Testis (tissue), 3 donors: ENCODE data around the gene CCDC70. TPM values are rescaled to one million over a fixed set of nuclear protein-coding genes. Genes with fewer than 3 reads are reported as not detected.

Source experiments
- DNase-seq: peaks from one replicate; pipeline ENCODE4 v3.0.0-alpha.2; 2019
- H3K27ac ChIP-seq, 2 donors: fragments of 200-600 bp; sonication (generic); one replicate each; pipeline ENCODE4 v1.5.1; 2019
- H3K27me3 ChIP-seq: fragments of 200-600 bp; sonication (generic); one replicate; pipeline ENCODE4 v1.5.1; 2019
- H3K36me3 ChIP-seq: fragments of 200-600 bp; sonication (generic); one replicate; pipeline ENCODE4 v1.5.1; 2017; ENCODE audit warnings: low read depth; ENCODE audit errors: missing control alignments
- H3K4me1 ChIP-seq: fragments of 200-600 bp; sonication (generic); one replicate; pipeline ENCODE4 v1.5.1; 2019
- H3K4me3 ChIP-seq, 2 donors: fragments of 200-600 bp; sonication (generic); one replicate each; pipeline ENCODE4 v1.5.1; 2017 to 2019
- H3K9me3 ChIP-seq: fragments of 200-600 bp; sonication (generic); one replicate; pipeline ENCODE4 v1.5.1; 2017
- POLR2A ChIP-seq: fragments of 450-650 bp; IDR thresholded peaks from one replicate; pipeline ENCODE4 v1.6.1; 2017; ENCODE audit warnings: antibody characterized with exemption, mild to moderate bottlenecking, moderate library complexity
- WGBS, 2 donors: methylation state at CpG; one replicate each; pipeline ENCODE4 v1.1.5; 2018; 5-methylcytosine and 5-hydroxymethylcytosine counted together
- intact Hi-C: fragments of 100-400 bp; cut with DNase I; formaldehyde crosslinking; loops from one replicate; pipeline ENCODE4 v1.15.1; 2023; ENCODE audit warnings: low total_unique reads
- polyA plus RNA-seq: library from polyadenylated mRNA; stranded (reverse); fragments of 350-450 nt; fragmentation: Illumina TruSeq; extraction: RNeasy Lipid Tissue Mini Kit (QIAGEN cat#74804); gene quantifications from one replicate; pipeline ENCODE4 v1.2.3, GENCODE V29; 2014; ENCODE audit warnings: low read depth, low replicate concordance; ENCODE audit not compliant: insufficient read depth
- total RNA-seq, 2 donors: library from RNA; depleted of rRNA; stranded (reverse); fragments of >200 nt; gene quantifications; one replicate each; pipeline ENCODE4 v1.2.3, GENCODE V29; 2016
- TF ChIP-seq, protein P1 (sequence below), 3 experiments: fragments of 450-650 bp in 2 of 3; fragments of 200-600 bp in 1 of 3; sonication (generic) in 1 of 3; IDR thresholded peaks; one replicate each; pipeline ENCODE4 v1.5.1; 2016 to 2019; ENCODE audit warnings: antibody characterized with exemption in 3 of 3, mild to moderate bottlenecking in 2 of 3, moderate library complexity in 1 of 3

Gene CCDC70
- total and polyA plus RNA-seq, 3 donors from 2014 or later, result 35.7 to 175 (median 82.2) TPM

DNA sequence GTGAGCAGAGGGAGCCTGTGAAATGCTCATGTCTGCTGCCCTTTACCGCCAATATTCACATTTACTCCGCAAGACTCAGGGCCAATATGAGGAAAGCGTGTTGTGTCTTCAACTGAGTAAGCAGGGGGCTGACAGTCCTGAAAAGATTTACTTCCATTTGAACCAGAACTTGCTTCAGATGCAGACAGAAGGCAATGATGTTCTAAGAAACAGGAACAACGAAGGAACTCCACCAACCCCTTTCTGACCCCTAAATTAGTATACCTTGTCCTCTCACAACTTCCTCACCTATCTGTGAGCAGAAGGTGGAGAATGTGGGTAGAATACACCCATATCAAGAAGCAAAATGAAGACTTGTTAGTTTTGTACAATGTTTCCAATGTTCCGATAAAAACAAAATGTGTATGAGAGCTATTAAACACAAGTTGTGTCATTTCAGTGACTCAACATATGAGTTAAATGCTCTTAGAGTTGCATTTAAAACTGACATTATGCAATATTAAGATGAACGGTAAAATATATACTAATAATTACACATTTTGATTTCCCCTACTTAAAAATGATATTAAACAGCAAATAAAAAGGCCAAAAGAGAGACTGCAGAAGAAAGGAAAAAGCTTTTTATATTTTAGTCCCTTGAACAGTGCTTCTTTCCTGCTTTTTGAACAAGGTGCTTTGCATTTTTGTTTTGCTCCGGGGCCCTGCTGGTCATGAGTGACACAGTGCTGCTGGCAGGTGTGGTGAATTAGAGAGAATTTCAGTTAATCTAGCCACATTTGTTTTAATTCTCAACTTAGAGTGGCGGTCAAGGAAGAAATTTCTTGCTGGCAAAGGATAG lies 32.8 kb upstream of the CCDC70 start:
- no peak overlapping the region for H3K27ac ChIP-seq
- H3K36me3 ChIP-seq, result no peaks in the 10 kb centered on the region
- H3K9me3 ChIP-seq, result no peaks in the 10 kb centered on the region
- TF ChIP-seq POLR2A, result no peak
- TF ChIP-seq, protein P1, sequence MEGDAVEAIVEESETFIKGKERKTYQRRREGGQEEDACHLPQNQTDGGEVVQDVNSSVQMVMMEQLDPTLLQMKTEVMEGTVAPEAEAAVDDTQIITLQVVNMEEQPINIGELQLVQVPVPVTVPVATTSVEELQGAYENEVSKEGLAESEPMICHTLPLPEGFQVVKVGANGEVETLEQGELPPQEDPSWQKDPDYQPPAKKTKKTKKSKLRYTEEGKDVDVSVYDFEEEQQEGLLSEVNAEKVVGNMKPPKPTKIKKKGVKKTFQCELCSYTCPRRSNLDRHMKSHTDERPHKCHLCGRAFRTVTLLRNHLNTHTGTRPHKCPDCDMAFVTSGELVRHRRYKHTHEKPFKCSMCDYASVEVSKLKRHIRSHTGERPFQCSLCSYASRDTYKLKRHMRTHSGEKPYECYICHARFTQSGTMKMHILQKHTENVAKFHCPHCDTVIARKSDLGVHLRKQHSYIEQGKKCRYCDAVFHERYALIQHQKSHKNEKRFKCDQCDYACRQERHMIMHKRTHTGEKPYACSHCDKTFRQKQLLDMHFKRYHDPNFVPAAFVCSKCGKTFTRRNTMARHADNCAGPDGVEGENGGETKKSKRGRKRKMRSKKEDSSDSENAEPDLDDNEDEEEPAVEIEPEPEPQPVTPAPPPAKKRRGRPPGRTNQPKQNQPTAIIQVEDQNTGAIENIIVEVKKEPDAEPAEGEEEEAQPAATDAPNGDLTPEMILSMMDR (IDR thresholded peaks at IDR 0.05), result no peak
- H3K27me3 ChIP-seq, result no peaks in the 10 kb centered on the region
- peaks cover 10% of the 10 kb centered on the region for H3K4me1 ChIP-seq
- no peak overlapping the region for H3K4me3 ChIP-seq
- 80 to 82% methylated on average over 8 of the region's 8 CpGs for WGBS, 2 donors
- intact Hi-C loops, result no loop called here
- no peak for DNase-seq

DNA sequence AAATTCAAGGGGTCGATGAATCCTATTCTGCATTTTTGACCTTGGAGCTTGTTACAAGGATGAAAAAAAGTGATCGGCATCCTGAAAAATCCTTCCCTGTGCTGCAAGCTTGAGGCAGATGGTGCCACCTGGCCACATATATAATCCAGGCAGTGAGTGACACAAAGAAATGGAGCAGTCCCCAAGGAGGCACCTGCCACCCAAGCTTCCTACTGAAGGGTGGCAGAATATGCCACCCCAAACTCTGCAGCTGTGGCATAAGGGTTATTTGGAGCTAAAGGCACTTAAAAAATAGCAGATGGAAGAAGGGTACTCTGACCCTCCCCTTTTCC lies 32.2 kb upstream of the CCDC70 start:
- intact Hi-C loops, result no loop called here
- Histone ChIP-seq H3K9me3 (no peaks in the 10 kb centered on the region), H3K27ac (no peak overlapping the region), H3K4me3 (no peak overlapping the region), H3K4me1 (peaks cover 10% of the 10 kb centered on the region), H3K36me3 (no peaks in the 10 kb centered on the region), H3K27me3 (no peaks in the 10 kb centered on the region)
- DNase-seq, result no peak
- TF ChIP-seq, protein P1 (IDR thresholded peaks at IDR 0.05), result no peak
- no peak for TF ChIP-seq POLR2A
- WGBS, 2 donors, result 57 to 82% methylated on average over 2 of the region's 2 CpGs

DNA sequence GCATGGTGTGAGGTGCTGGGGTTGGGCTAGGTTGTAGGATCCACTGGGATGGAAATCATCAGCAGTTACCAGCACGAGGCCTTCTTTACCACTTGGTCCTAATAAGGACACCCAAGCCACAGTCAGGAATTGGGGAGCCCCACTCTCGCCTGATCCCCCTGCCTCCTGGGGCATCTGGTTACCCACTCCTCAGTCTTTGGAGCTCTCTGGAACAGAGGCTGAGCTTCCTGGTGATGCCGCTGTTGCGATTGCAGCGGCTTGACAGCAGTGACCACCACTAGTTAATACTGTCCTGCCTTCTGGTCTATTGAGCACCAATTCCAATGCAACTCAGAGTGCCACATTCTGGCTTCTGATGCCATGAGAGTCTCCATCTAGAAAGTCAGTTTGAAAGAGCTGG lies 30.2 kb upstream of the CCDC70 start:
- TF ChIP-seq POLR2A, result no peak
- TF ChIP-seq, protein P1 (IDR thresholded peaks at IDR 0.05), result no peak
- intact Hi-C loops, result no loop called here
- no peak for DNase-seq
- H3K4me1 ChIP-seq, result peaks cover 7% of the 10 kb centered on the region
- H3K9me3 ChIP-seq, result no peaks in the 10 kb centered on the region
- H3K36me3 ChIP-seq, result no peaks in the 10 kb centered on the region
- no peak overlapping the region for H3K4me3 ChIP-seq
- 67 to 96% methylated on average over 1 to 5 of the region's 5 CpGs for WGBS, 2 donors
- H3K27ac ChIP-seq, result no peak overlapping the region
- H3K27me3 ChIP-seq, result no peaks in the 10 kb centered on the region

DNA sequence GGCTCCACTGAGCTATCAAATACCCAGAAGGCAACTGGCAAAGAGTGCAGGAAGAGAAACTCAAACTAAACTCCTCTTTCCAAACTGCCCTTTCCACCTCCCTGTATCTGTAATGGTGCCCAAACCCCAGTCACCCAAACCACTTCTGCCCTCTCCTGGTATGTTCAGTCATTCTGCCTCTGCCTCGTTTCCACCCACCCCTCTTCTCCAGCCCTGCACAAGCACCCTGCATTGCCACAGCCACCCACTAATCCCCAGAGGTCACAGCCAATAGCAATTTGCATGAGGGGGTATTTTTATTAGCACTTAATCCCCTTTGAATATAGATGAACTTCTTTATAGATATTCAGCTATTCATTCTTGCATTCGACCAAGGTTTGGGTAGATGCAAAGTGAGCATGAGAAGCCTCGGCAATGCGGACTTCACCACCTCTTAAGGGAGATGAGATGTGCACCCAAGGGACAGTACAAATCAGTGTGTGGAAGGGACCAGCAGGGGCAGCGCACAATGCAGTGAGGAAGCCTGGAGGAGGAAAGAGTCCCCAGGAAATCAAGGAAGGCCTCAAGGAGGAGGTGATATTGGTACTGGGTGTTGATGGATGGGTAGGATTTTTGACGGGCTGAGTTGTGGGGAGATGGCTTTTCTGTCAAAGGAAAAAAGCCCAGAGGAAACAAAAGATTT lies 29.2 kb upstream of the CCDC70 start:
- intact Hi-C loops, result no loop called here
- Histone ChIP-seq H3K4me3 (no peak overlapping the region), H3K4me1 (peaks cover 4% of the 10 kb centered on the region), H3K27ac (no peak overlapping the region), H3K36me3 (no peaks in the 10 kb centered on the region), H3K27me3 (no peaks in the 10 kb centered on the region), H3K9me3 (no peaks in the 10 kb centered on the region)
- TF ChIP-seq, protein P1 (IDR thresholded peaks at IDR 0.05), result peak in 1 of 3 experiments; percentile 6
- no peak for TF ChIP-seq POLR2A
- DNase-seq, result no peak
- WGBS, 2 donors, result 78 to 83% methylated on average over 6 of the region's 6 CpGs
